Ishikawa (cell line): Measurements from ENCODE around the gene THSD7A.

ENCODE experiments used
- CEBPB ChIP-seq: IDR thresholded peaks from 2 replicates; pipeline ENCODE4 v1.6.1; 2012
- EGR1 ChIP-seq: IDR thresholded peaks from 2 replicates; pipeline ENCODE4 v1.6.1; 2012
- FOXM1 ChIP-seq: IDR thresholded peaks from 2 replicates; pipeline ENCODE4 v1.6.1; 2012; ENCODE audit warnings: low read depth, borderline replicate concordance
- TAF1 ChIP-seq: IDR thresholded peaks from 2 replicates; pipeline ENCODE4 v1.6.1; 2012; ENCODE audit warnings: low read depth, mild to moderate bottlenecking
- TEAD4 ChIP-seq: IDR thresholded peaks from 2 replicates; pipeline ENCODE4 v1.6.1; 2012
- TF ChIP-seq, protein P1 (sequence below): IDR thresholded peaks from 2 replicates; pipeline ENCODE4 v1.6.1; 2012

DNA sequence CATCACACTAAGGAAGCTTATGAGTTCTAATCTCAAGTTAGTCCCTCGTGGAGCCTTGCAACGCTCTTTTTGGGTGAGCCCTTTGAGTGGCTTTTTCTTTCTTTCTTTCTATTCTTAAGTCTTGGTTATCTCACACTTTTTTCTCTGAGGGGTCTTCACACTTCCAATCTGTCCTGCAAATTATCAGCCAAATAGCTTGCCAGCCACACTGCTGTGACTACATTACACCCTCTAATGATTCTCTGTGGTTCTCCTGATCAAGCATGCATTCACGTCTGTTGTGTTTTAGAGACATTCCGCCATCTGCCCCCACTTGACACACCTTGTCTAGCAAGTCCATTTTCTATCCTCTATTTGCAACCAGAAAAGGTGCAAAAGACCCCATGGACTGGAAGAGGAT, 340.2 kb downstream of the THSD7A start:
- no peak for TF ChIP-seq CEBPB
- no peak for TF ChIP-seq TEAD4
- no peak for TF ChIP-seq TAF1
- TF ChIP-seq EGR1 = no peak
- TF ChIP-seq, protein P1, sequence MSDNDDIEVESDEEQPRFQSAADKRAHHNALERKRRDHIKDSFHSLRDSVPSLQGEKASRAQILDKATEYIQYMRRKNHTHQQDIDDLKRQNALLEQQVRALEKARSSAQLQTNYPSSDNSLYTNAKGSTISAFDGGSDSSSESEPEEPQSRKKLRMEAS = no peak
- no peak for TF ChIP-seq FOXM1
